ENCODE data around the gene SLC22A31. TPM values are rescaled to one million over a fixed set of nuclear protein-coding genes. Genes with fewer than 3 reads are reported as not detected.

SLC22A31 gene
- total and polyA plus RNA-seq, 2 donors (not counting 3 experiments of a cell fraction or from before 2014, with no cell fraction given): 1.0 TPM; not detected in 1

GRCh38 chr16:89150981-89151380, 49.4 kb downstream of the SLC22A31 start:
- intact Hi-C loops (cut with micrococcal nuclease): no loop called here

More at GRCh38 chr16:89150981-89151380, 49.4 kb downstream of the SLC22A31 start:
- FAIRE-seq (no peak), DNase-seq (ENCODE audit: low read depth, low spot score) (no peak)
- POLR2A ChIA-PET: no interaction called here
- H3K27ac ChIP-seq (ENCODE audit: insufficient read depth, low read depth, low read length): no peak overlapping the region
- no peak overlapping the region for H3K4me3 ChIP-seq (replicated peaks in 1 of 3; ENCODE audit: insufficient read depth in 1 of 3, low read depth in 1 of 3, low read length in 3 of 3)
- no peaks in the 10 kb centered on the region for H3K4me1 ChIP-seq (ENCODE audit: control insufficient read depth, extremely low read depth, insufficient read depth, low read length)
- H2AFZ ChIP-seq (ENCODE audit: low read depth, low read length): no peak overlapping the region
- no peaks in the 10 kb centered on the region for H3K9me1 ChIP-seq (replicated peaks; ENCODE audit: control insufficient read depth, extremely low read depth, insufficient read depth, low read length)
- no peaks in the 10 kb centered on the region for H3K9me3 ChIP-seq (replicated peaks; ENCODE audit: control insufficient read depth, insufficient read depth, low read length)
- CTCF ChIA-PET: no interaction called here
- H4K20me1 ChIP-seq (replicated peaks; ENCODE audit: control insufficient read depth, extremely low read depth, insufficient read depth, low read length): no peaks in the 10 kb centered on the region
- H3K4me2 ChIP-seq (ENCODE audit: insufficient read depth, low read length): no peak overlapping the region
- dilution Hi-C loops (cut with MboI; ENCODE audit: extremely low pct_ligation_motif_present, low sequenced_read_pairs): no loop called here
- no peaks in the 10 kb centered on the region for H3K79me2 ChIP-seq (ENCODE audit: control insufficient read depth, insufficient read depth, low read length)
- no peaks in the 10 kb centered on the region for H3K27me3 ChIP-seq (ENCODE audit: control insufficient read depth in 2 of 2, insufficient read depth in 2 of 2, low read length in 2 of 2)
- H3K36me3 ChIP-seq (ENCODE audit: control insufficient read depth in 2 of 2, extremely low read depth in 1 of 2, insufficient read depth in 2 of 2, low read length in 2 of 2): peaks cover 0 to 4% of the 10 kb centered on the region in 2 experiments
- no TSS peak for BruUV-seq (replicated peaks)
- TF ChIP-seq MAX (IDR thresholded peaks at IDR 0.05; ENCODE audit: insufficient read depth, insufficient read length) (no peak), FOS (IDR thresholded peaks at IDR 0.05; ENCODE audit: borderline replicate concordance, insufficient read depth, low read length) (no peak), CTCF (IDR thresholded peaks at IDR 0.05; ENCODE audit: extremely low read depth in 1 of 2, insufficient read depth in 1 of 2, low read depth in 1 of 2, low read length in 2 of 2) (no peak), POLR2AphosphoS5 (IDR thresholded peaks at IDR 0.05; ENCODE audit: insufficient read depth, low read depth, low read length) (no peak), MYC (IDR thresholded peaks at IDR 0.05; ENCODE audit: low read depth, low read length) (no peak), JUN (IDR thresholded peaks at IDR 0.05; ENCODE audit: borderline replicate concordance, insufficient read depth, insufficient read length, low read depth) (no peak), POLR2A (IDR thresholded peaks at IDR 0.05; ENCODE audit: low read depth, low read length) (no peak), EZH2 (IDR thresholded peaks at IDR 0.05; ENCODE audit: borderline replicate concordance, low read depth, low read length, severe bottlenecking) (no peak), GATA2 (IDR thresholded peaks at IDR 0.05; ENCODE audit: insufficient read depth, insufficient read length, low read depth, low read length) (no peak)
- H3K9ac ChIP-seq (replicated peaks; ENCODE audit: extremely low read depth, insufficient read depth, low read length): no peak overlapping the region

All from endothelial cell of umbilical vein (primary cell).